CD4-positive, alpha-beta T cell treated with Interleukin-12 subunit alpha and Interleukin-12 subunit beta, for 1 hour (primary cell): Measurements from ENCODE around the gene RNF121.

Source experiments
- DNase-seq: peaks from one replicate; pipeline ENCODE4 v3.0.0-alpha.2; 2020

RNF121 gene

GRCh38 chr11:72006309-72007088 is 77.7 kb downstream of the RNF121 start:
- DNase-seq, result no peak

DNA sequence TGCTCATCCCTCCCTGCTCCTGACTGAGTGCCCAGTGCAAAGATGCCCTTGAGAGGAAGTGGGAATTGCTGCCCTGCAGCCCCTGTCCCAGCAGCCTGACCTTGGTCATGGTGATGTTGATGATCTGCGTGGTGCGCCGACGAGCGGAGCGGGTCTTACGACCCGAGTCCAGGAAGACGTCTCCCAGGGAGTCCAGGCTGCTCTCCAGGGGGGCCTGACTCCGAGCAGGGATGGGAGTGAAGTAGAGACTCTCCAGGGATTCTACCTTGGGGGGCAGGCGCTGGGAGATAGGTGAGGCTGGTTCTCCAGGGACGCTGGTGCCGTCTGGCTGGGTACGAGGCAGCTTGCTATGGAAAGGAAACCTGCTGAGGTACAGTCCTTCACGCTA is 78.2 kb downstream of the RNF121 start:
- DNase-seq, result no peak

- DNase-seq, result no peak
Measured at GRCh38 chr11:72007587-72007986, 78.7 kb downstream of the RNF121 start.

- DNase-seq, result no peak
Measured at GRCh38 chr11:72008728-72009127, 79.9 kb downstream of the RNF121 start.

DNA sequence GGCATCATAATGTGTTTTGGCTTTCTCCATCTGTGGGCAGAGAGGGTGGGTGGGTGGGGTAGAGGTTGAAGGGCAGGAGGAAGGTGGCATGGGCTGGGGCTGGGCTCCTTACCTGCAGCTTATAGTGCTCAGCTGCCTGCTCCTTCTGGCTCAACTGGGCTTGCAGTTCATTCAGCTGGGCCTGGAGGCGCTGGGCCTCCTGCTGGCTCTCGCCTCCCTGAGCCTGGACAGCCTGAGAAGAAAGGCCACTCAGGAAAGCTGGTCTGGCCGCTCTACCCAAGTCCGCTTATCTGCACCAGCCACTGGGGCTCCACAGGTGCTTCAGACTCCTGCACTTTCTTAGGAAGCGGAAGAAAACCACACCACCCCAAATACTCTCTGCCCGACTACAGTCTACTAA is 80.3 kb downstream of the RNF121 start:
- no peak for DNase-seq

DNA sequence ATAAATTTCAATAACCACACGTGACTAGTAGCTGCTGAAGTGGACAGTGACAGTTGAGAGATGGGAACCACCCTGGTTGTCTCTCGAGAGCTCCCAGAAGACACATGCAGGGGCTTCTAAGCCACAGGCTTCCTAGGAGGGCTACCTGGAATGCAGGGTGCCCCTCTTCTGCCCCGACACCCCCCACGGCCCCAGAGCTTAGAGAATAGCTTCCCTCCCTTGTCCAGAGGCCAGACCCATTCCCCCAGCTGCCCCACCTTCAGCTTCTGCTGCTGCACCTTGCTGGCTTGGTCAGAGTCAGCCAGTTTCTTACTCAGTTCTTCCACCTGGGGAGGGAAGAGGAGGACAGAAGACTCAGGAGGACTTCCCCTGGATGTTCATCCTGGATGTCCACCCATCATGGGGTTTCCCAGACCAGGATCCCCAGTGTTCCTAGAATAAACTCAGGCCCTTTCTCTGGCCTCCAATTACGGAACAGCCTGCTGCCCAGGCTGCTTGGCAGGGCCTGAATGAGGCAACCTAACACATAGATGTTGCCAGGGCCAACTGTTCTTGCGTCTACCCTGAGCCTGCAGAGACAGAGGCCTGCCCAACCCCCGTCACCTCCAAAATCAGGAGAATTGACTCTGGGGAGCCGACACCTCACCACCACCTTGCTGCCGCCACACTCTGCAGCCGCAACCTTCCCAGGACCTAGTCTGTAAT is 81.8 kb downstream of the RNF121 start:
- DNase-seq, result no peak

GRCh38 chr11:72012091-72012630 is 83.3 kb downstream of the RNF121 start:
- no peak for DNase-seq

DNA sequence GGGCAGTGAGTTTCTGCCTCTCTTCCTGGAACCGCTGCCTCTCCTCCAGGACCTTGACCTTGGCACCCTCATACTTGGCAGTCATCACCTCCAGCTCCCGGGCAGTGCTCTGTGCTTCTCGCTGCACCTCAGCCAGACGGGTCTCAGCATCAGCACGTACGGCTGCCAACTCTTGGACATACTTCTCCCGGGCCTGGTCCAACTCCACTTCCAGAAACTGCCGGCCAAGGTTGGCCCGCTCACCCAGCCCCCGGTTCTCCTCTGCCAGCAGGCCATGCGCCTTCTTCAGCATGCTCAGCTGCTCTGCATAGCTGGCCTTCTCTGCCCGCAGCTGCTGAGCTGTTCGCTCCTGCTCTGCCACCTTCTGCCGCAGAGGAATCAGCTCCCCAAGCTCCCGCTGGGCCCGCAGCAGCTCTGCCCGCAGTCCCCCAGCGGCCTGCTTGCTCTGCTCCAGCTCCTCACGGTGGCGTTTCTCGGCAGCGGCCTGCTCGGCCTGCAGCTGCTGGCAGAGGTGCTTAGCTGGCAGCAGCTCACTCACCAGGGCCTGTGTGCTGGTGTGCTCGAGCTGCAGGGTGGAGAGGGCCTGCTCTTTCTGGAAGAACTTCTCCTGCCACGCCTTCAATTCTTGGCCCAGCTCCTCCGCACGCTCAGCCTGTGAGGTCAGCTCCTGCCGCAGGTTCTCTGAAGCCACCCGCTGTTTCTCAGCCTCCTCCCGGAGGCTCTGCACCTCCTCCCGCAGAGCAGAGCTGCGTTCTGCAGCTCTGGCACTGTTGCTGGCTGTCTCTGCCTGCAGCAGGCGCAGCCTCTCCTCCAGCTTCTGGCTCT is 84.3 kb downstream of the RNF121 start:
- no peak for DNase-seq

GRCh38 chr11:72013765-72014711 is 85.2 kb downstream of the RNF121 start:
- DNase-seq, result no peak

- DNase-seq, result no peak
Measured at GRCh38 chr11:72014761-72015320, 86.0 kb downstream of the RNF121 start.

DNA sequence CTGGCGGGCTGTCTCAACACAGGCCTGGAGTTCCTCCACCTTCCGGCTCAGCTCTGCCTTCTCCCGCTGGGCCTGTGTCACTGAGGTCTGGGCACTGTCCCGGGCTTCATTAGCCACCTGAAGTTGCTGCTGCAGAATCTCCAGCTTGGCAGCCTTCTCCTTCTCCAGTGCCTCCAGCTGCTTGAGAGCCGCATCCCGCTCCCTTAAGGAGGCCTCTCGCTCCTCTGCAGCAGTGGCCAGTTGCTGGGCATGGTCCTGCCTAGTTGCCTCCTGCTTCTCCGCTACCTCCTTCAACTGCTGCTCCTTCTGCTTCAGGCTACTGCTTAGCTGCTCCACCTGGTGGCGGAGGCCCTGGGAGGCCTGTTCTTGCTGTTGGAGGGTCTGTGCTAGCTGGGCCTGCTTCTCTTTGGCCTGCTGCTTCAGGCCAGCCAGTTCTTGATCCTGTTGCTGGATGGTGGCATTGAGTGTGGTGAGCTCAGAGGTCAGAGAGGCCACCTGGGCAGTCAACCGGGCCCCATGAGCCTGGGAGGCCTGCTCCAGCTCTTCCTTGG is 86.7 kb downstream of the RNF121 start:
- DNase-seq, result no peak

- DNase-seq, result no peak
Measured at GRCh38 chr11:72018171-72018570, 89.3 kb downstream of the RNF121 start.

GRCh38 chr11:72023335-72023734 is 94.5 kb downstream of the RNF121 start:
- no peak for DNase-seq

DNA sequence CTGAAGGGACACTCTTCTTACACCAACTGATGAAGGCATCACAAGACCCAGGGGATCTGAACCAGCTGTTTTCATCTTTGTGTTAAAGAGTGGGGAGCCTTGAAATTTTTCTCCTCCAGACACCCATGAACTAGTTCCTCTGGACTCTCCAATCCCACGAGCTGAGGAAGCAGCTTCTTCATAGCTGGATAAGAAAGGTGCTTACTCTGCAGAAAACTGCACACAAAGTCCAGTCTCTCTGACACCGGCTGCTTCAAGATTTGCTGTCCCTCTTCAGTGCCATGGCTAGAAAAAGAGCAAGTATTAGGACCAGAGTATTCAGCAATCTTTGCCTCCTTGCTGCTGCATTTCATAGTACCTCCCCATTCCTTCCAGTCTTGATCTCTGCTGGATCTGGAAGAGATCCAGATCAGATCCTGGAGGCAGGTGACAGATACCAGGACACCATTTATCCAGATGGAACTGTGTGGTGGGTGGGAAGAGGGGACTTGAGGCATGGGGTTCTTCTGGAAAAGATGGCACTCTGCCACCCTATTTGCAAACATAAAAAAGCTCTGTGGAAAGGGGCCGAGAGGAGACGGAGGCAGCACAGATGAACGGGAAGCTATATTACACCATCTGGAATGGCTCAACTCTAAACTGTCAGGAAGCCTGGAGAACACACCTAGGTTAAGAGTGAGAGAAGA is 95.4 kb downstream of the RNF121 start:
- no peak for DNase-seq

DNA sequence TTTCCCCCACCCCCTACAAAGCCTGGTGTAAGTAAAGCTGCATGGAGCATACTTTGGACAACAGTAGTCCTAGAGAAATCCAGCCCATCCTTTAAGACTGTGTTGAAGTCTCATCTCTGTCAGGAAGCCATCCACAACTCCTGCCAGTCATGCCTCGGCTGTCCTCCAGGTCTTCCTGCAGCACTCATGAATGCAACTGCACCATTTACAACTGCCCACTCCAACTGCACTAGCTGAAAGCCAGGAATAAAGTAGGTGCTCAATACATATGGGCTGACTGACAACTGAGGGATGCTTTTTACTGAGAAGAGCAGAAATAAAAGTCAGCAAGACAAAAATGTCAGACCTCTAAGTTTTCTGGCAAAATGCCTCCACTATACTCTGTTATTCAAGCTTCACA is 97.2 kb downstream of the RNF121 start:
- no peak for DNase-seq

DNA sequence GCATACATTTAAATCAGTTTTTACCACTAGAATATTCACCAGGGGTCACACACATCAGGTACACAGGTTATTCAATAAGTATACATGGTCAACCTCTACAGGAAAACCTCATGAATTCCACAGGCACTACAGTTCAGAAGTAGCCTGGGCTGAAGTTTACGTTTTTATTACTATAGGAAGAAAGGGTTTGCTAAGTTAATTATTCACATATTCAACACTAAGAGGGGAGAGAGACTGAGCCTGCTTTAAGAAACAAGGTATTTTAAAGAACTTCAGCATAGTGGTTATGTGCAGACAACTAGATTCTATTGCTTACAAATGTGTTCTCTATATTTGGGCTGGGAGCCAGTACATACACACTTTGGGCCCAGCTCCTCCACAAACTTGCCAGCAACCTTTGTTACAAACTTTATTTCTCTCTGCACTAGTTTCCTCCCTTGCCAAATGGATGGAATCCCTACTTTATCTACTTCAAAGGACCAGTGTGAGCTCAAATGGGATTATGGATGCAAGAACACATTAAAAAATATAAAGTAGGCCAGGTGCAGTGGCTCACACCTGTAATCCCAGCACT is 101.7 kb downstream of the RNF121 start:
- no peak for DNase-seq

GRCh38 chr11:72036687-72037086 is 107.8 kb downstream of the RNF121 start:
- no peak for DNase-seq

- DNase-seq, result no peak
Measured at GRCh38 chr11:72037554-72038311, 108.9 kb downstream of the RNF121 start.

DNA sequence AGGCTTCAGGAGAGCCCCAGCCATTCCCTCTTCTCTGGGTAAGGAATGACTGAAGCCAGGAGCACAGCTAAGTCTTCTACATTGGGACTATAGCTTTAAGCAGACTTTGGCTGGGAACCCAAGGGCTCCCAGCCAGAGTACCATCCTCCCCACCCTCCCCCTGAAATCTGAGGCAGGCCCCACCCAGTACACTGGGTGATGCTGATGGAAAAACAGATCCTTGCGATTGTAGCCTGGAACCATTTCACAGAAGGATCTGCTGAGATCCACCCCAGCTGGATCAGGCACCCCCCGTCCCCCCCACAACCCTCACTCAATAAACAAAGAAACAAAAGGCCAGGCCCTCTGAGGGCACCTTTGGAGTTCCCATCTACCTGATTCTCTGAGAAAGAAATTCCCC is 109.6 kb downstream of the RNF121 start:
- no peak for DNase-seq
